Measurements from ENCODE around the gene GPR157. TPM values are rescaled to one million over a fixed set of nuclear protein-coding genes. Genes with fewer than 3 reads are reported as not detected.
"Not testable (repeated sequence)": the region's sequence is repeated elsewhere in the genome, so short reads cannot be mapped to it uniquely, and the experiment has no call there.

Gene GPR157
- total RNA-seq, 1 donor from 2014 or later: 1.7 TPM

GRCh38 chr1:9165396-9165795 is 36.5 kb upstream of the GPR157 start:
- no peak overlapping the region for H3K4me3 ChIP-seq (ENCODE audit: low read depth, low read length)
- no peak for DNase-seq (ENCODE audit: low read depth)
- no peak for TF ChIP-seq CTCF (conservative IDR thresholded peaks at IDR 0.05; ENCODE audit: low read depth, low read length)

GRCh38 chr1:9164919-9165318 is 36.0 kb upstream of the GPR157 start:
- H3K4me3 ChIP-seq (ENCODE audit: low read depth, low read length): no peak overlapping the region
- DNase-seq (ENCODE audit: low read depth): no peak
- TF ChIP-seq CTCF (conservative IDR thresholded peaks at IDR 0.05; ENCODE audit: low read depth, low read length): no peak

- no peak overlapping the region for H3K4me3 ChIP-seq (ENCODE audit: low read depth, low read length)
- no peak for TF ChIP-seq CTCF (conservative IDR thresholded peaks at IDR 0.05; ENCODE audit: low read depth, low read length)
- no peak for DNase-seq (ENCODE audit: low read depth)
These were observed 35.6 kb upstream of the GPR157 start for GRCh38 chr1:9164532-9164900.

GRCh38 chr1:9161963-9162362 is 33.1 kb upstream of the GPR157 start:
- no peak for DNase-seq (ENCODE audit: low read depth)
- no peak for TF ChIP-seq CTCF (conservative IDR thresholded peaks at IDR 0.05; ENCODE audit: low read depth, low read length)
- H3K4me3 ChIP-seq (ENCODE audit: low read depth, low read length): no peak overlapping the region

- no peak overlapping the region for H3K4me3 ChIP-seq (ENCODE audit: low read depth, low read length)
- DNase-seq (ENCODE audit: low read depth): no peak
- no peak for TF ChIP-seq CTCF (conservative IDR thresholded peaks at IDR 0.05; ENCODE audit: low read depth, low read length)
These were observed 32.4 kb upstream of the GPR157 start for GRCh38 chr1:9161342-9161741.

GRCh38 chr1:9160079-9160717 is 31.3 kb upstream of the GPR157 start:
- TF ChIP-seq CTCF (conservative IDR thresholded peaks at IDR 0.05; ENCODE audit: low read depth, low read length): no peak
- DNase-seq (ENCODE audit: low read depth): no peak
- no peak overlapping the region for H3K4me3 ChIP-seq (ENCODE audit: low read depth, low read length)

- no peak for TF ChIP-seq CTCF (conservative IDR thresholded peaks at IDR 0.05; ENCODE audit: low read depth, low read length)
- no peak for DNase-seq (ENCODE audit: low read depth)
- no peak overlapping the region for H3K4me3 ChIP-seq (ENCODE audit: low read depth, low read length)
These were observed 27.0 kb upstream of the GPR157 start for GRCh38 chr1:9155879-9156278.

GRCh38 chr1:9155405-9155804 is 26.5 kb upstream of the GPR157 start:
- H3K4me3 ChIP-seq (ENCODE audit: low read depth, low read length); DNase-seq (ENCODE audit: low read depth): not testable (repeated sequence)
